GM23338 (cell line): ENCODE data around the gene TTLL5.

Source experiments
- CREB1 ChIP-seq: fragments of 250-450 bp; sonication (Bioruptor Pico); IDR thresholded peaks from 2 replicates; pipeline ENCODE4 v1.5.0; 2020; ENCODE audit warnings: low read depth, mild to moderate bottlenecking, moderate library complexity
- CTCF ChIP-seq, 2 experiments: fragments of 200-600 bp in 1 of 2; sonication (generic) in 1 of 2; conservative IDR thresholded peaks; 2 replicates each; pipeline versions ENCODE4 v1.5.1 to v1.6.1; 2016 to 2017; ENCODE audit warnings: antibody characterized with exemption in 2 of 2, low read depth in 2 of 2, mild to moderate bottlenecking in 2 of 2, moderate library complexity in 1 of 2
- ETS1 ChIP-seq: IDR thresholded peaks from 2 replicates; pipeline ENCODE4 v1.6.1; 2016; ENCODE audit warnings: antibody characterized with exemption
- EZH2 ChIP-seq: fragments of 200-600 bp; sonication (generic); IDR thresholded peaks from one replicate; pipeline ENCODE4 v1.8.0; 2017; ENCODE audit warnings: antibody characterized with exemption, mild to moderate bottlenecking, low read depth; ENCODE audit not compliant: unreplicated experiment
- EZH2phosphoT487 ChIP-seq: fragments of 200-600 bp; sonication (generic); IDR thresholded peaks from one replicate; pipeline ENCODE4 v1.8.1; 2018; ENCODE audit warnings: antibody characterized with exemption; ENCODE audit not compliant: unreplicated experiment
- JUNB ChIP-seq: IDR thresholded peaks from one replicate; pipeline ENCODE4 v1.6.1; 2016; ENCODE audit warnings: antibody characterized with exemption; ENCODE audit not compliant: unreplicated experiment
- NANOG ChIP-seq: IDR thresholded peaks from 2 replicates; pipeline ENCODE4 v1.6.1; 2016; ENCODE audit warnings: antibody characterized with exemption, borderline replicate concordance
- POLR2AphosphoS5 ChIP-seq: IDR thresholded peaks from 2 replicates; pipeline ENCODE4 v1.6.1; 2016; ENCODE audit warnings: antibody characterized with exemption, low read depth
- REST ChIP-seq: IDR thresholded peaks from one replicate; pipeline ENCODE4 v1.6.1; 2018; ENCODE audit warnings: antibody characterized with exemption; ENCODE audit not compliant: unreplicated experiment
- STAT1 ChIP-seq: IDR thresholded peaks from one replicate; pipeline ENCODE4 v1.6.1; 2016; ENCODE audit warnings: antibody characterized with exemption; ENCODE audit not compliant: unreplicated experiment
- ZNF114 ChIP-seq: fragments of 250-450 bp; sonication (Bioruptor Pico); IDR thresholded peaks from 2 replicates; pipeline ENCODE4 v1.5.0; 2020; ENCODE audit warnings: mild to moderate bottlenecking, moderate library complexity
- ZNF331 ChIP-seq: fragments of 250-450 bp; sonication (Bioruptor Pico); IDR thresholded peaks from 2 replicates; pipeline ENCODE4 v1.5.0; 2020; ENCODE audit warnings: low read depth, mild to moderate bottlenecking, moderate library complexity
- ZNF462 ChIP-seq: fragments of 250-450 bp; sonication (Bioruptor Pico); IDR thresholded peaks from 2 replicates; pipeline ENCODE4 v1.5.0; 2020; ENCODE audit warnings: mild to moderate bottlenecking, moderate library complexity

GRCh38 chr14:75627406-75627805 lies 33.6 kb upstream of the TTLL5 start:
- TF ChIP-seq CTCF (conservative IDR thresholded peaks at IDR 0.05; ENCODE audit: low read depth in 2 of 2) (no peak), REST (no peak), EZH2phosphoT487 (no peak), CREB1 (no peak), EZH2 (no peak), POLR2AphosphoS5 (no peak), JUNB (no peak), NANOG (no peak), ETS1 (no peak), ZNF331 (CRISPR knock-in tag) (no peak), ZNF114 (no peak), STAT1 (no peak), ZNF462 (CRISPR knock-in tag) (no peak)
